Measurements from ENCODE around the gene C17orf114.

Gene C17orf114

GRCh38 chr17:4823373-4824089 is 21.4 kb upstream of the C17orf114 start:
- TF ChIP-seq CTCF (IDR thresholded peaks at IDR 0.05; ENCODE audit: low read length, missing control alignments): no peak
- DNase-seq (ENCODE audit: low read depth): no peak
- H3K4me3 ChIP-seq (replicated peaks; ENCODE audit: low read depth, low read length): no peak overlapping the region

- no peak for TF ChIP-seq CTCF (IDR thresholded peaks at IDR 0.05; ENCODE audit: low read length, missing control alignments)
- DNase-seq (ENCODE audit: low read depth): no peak
- no peak overlapping the region for H3K4me3 ChIP-seq (replicated peaks; ENCODE audit: low read depth, low read length)
Observed at GRCh38 chr17:4822835-4823234, 20.7 kb upstream of the C17orf114 start.

- no peak for TF ChIP-seq CTCF (IDR thresholded peaks at IDR 0.05; ENCODE audit: low read length, missing control alignments)
- no peak overlapping the region for H3K4me3 ChIP-seq (replicated peaks; ENCODE audit: low read depth, low read length)
- DNase-seq (ENCODE audit: low read depth): no peak
Observed at GRCh38 chr17:4818276-4818675, 16.1 kb upstream of the C17orf114 start.

DNA sequence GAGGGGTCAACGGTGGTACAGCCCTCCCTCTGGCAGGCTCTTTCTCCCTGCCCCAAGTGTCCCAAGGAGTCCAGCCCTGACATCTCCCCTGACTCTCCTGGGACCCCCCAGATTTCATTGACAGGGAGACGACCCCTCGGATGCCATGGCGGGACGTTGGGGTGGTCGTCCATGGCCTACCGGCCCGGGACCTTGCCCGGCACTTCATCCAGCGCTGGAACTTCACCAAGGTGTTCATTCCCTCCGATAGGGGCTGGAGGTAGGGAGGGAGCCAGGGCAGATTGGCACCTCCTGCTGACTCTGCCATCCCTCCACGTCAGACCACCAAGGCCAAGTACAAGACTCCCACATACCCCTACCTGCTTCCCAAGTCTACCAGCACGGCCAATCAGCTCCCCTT is 14.7 kb upstream of the C17orf114 start:
- no peak for DNase-seq (ENCODE audit: low read depth)
- no peak for TF ChIP-seq CTCF (IDR thresholded peaks at IDR 0.05; ENCODE audit: low read length, missing control alignments)
- no peak overlapping the region for H3K4me3 ChIP-seq (replicated peaks; ENCODE audit: low read depth, low read length)

GRCh38 chr17:4815043-4815675 is 13.0 kb upstream of the C17orf114 start:
- peak; percentile 22 for TF ChIP-seq CTCF (IDR thresholded peaks at IDR 0.05; ENCODE audit: low read length, missing control alignments)
- DNase-seq (ENCODE audit: low read depth): no peak
- H3K4me3 ChIP-seq (replicated peaks; ENCODE audit: low read depth, low read length): no peak overlapping the region

- TF ChIP-seq CTCF (IDR thresholded peaks at IDR 0.05; ENCODE audit: low read length, missing control alignments): no peak
- DNase-seq (ENCODE audit: low read depth): no peak
- H3K4me3 ChIP-seq (replicated peaks; ENCODE audit: low read depth, low read length): no peak overlapping the region
Observed at GRCh38 chr17:4812690-4813089, 10.6 kb upstream of the C17orf114 start.

- no peak for DNase-seq (ENCODE audit: low read depth)
- H3K4me3 ChIP-seq (replicated peaks; ENCODE audit: low read depth, low read length): no peak overlapping the region
- no peak for TF ChIP-seq CTCF (IDR thresholded peaks at IDR 0.05; ENCODE audit: low read length, missing control alignments)
Observed at GRCh38 chr17:4811471-4811870, 9.3 kb upstream of the C17orf114 start.

Data from fibroblast of pulmonary artery (primary cell).